HG03045 (cell line): ENCODE results near the gene SHB.
"Not testable (repeated sequence)": the region's sequence is repeated elsewhere in the genome, so short reads cannot be mapped to it uniquely, and the experiment has no call there.

Experiments used
- ATAC-seq: cut with Tn5 transposase; IDR thresholded peaks from one replicate; pipeline ENCODE4 v1.9.1; 2021; ENCODE audit warnings: mild to moderate bottlenecking, moderate library complexity; ENCODE audit not compliant: unreplicated experiment

SHB gene

GRCh38 chr9:37909836-37910235, 159.2 kb downstream of the SHB start:
- not testable (repeated sequence) for ATAC-seq

DNA sequence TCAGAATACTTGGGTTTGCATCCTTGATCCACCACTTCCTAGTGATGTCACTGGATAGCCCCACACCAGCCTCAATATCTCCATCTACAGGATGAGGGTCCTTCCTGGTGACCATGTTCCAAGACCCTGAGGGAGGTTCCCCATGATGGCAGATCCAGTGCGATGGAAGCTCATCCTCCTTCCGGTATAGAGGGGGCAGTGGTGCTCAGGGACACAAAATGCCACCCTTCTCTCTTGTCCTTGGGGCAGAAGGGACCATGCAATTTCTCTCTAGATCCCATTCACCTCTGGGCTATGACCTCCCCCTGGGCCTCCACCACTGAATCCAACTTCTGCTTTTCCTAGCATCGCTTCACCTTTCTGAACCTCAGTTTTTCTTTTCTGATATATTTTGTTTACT, 159.7 kb downstream of the SHB start:
- no peak for ATAC-seq

GRCh38 chr9:37908698-37909186, 160.3 kb downstream of the SHB start:
- ATAC-seq = no peak

DNA sequence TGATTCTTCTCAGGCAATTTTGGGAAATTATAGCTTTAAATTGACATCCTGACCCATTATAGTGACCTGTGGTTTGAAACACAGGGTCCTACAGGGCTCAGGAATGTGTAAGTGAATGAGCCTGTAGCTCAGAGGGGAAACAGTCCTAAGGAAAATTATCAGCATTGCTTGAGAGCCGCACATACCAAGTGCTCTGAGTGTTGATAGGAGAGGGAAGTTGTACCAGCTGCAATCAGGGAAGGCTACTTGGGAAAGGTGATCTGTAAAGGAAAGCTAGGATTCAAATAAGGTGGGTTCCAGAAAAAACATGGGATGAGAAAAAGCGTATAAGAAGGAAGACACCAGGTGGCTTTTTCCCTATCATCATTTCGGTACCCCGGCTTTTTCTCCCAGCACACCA, 160.7 kb downstream of the SHB start:
- no peak for ATAC-seq

- ATAC-seq = no peak
Measured at GRCh38 chr9:37906312-37907239, 162.5 kb downstream of the SHB start.

- ATAC-seq = no peak
Measured at GRCh38 chr9:37905776-37906175, 163.3 kb downstream of the SHB start.

GRCh38 chr9:37905131-37905505, 163.9 kb downstream of the SHB start:
- ATAC-seq = no peak

GRCh38 chr9:37904445-37905130, 164.4 kb downstream of the SHB start:
- no peak for ATAC-seq

DNA sequence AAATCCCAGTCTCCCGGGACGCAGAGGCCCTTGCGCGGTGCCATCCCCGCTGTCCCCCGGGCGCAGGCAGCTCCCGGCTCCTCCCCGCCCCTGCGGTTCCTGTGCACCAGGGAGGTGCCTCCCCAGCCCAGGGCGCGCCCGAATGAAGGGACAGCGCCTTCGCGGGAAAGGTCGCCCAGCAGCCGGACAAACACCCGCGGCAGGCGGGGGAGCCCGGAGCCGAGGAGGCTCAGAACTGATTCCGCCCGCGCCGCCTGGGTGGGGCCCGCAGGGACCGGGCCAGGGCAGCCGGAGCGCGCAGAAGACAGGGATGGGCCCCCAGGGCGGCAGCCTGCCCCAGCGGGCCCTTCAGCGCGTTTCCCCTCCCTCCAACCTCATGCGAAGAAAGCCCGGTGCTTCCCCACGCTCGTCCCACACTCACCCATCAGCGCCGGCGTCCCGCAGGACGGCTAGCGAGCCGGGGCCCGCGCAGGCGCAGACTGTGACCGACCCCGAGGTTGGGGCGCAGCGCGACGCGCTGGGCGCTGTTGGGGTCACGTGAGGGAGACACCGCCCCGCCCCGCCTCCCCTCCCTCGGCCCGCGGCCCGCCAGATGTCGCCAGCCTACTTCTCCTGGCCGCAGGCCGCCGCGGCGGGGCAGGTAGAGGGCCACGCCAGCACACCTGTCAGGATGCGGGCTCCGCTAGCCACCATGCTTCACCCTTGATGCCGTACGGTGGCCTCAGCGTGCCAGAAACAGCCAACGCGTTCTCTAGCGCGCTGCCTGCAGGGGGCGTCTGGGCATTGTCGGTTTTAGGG, 165.2 kb downstream of the SHB start, which contains the start of gene SLC25A51:
Gene SLC25A51 (minus strand): TSS at position 481 of the 798 bp plus-strand sequence. CDS start 15,577 bp downstream, outside the sequence.
- peak; percentile 89 for ATAC-seq

GRCh38 chr9:37902796-37903646, 166.0 kb downstream of the SHB start:
- ATAC-seq = peak; percentile 3

GRCh38 chr9:37902131-37902530, 166.9 kb downstream of the SHB start:
- ATAC-seq = no peak

DNA sequence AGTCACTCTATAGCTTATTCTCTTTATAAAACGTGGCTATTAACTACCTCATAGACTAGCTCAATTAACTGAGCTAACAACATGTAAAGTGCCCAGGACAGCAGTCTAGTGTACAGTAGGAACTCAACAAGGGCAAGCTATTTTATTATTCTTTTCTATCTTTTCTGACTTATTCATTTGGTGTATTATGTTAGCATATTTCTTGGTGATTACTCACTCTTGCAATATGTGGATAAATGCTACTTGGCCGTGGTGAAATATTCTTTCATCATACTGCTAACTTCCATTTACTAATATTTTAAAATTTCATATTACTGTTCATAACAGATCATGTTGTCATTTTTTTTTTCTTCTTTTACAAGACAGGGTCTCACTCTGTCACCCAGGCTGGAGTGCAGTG, 170.0 kb downstream of the SHB start:
- no peak for ATAC-seq

GRCh38 chr9:37897665-37898064, 171.4 kb downstream of the SHB start:
- ATAC-seq = no peak

- ATAC-seq = no peak
Measured at GRCh38 chr9:37892063-37892462, 177.0 kb downstream of the SHB start.

- not testable (repeated sequence) for ATAC-seq
Measured at GRCh38 chr9:37891042-37891441, 178.0 kb downstream of the SHB start.

DNA sequence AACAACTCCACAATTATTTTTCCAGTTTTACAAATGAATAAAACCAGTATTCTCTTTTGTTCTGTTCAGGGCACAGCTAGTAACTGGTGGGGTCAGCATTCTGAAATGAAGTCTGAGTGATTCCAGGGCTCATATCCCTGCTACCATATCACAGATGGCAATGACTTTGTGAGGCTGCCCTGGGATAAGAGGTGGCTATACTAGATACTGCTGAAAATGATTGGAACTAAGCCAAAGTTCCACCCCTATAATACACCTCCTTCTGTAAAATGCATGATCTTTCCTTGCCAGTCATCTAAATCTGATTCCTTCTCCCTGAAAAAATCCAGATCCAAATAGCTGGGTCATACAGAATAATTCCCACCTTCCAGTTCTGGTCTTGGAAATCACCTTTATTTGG, 179.5 kb downstream of the SHB start:
- ATAC-seq = no peak

DNA sequence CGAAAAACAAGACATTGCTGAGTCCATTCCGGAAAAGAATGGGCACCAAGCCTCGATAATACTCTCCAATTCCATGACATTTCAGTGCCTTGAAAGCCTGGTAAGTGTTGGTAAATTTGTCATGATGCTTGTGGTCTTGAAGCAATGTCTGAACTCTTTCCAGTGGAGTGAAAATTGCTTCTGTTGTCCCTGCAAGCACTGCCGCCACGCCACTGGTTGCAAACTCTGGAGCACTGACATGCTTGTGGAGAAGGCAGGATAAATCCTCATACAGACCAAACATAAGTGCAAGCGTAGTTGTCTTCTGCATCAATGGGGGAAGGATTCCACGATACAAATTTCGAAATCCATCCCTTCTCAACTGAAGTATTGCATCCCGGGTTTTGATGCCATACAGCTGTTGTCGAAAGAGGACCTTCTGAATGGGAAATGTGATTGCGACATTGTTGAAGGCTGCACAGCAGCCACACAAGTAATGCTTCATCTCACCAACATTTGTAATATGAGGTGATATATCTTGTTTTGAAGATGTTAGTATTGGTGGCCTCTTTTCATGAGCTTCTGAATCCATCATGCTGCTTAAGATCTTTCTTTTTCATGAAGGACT, 180.9 kb downstream of the SHB start:
- ATAC-seq = not testable (repeated sequence)

GRCh38 chr9:37880916-37881479, 188.0 kb downstream of the SHB start:
- no peak for ATAC-seq

DNA sequence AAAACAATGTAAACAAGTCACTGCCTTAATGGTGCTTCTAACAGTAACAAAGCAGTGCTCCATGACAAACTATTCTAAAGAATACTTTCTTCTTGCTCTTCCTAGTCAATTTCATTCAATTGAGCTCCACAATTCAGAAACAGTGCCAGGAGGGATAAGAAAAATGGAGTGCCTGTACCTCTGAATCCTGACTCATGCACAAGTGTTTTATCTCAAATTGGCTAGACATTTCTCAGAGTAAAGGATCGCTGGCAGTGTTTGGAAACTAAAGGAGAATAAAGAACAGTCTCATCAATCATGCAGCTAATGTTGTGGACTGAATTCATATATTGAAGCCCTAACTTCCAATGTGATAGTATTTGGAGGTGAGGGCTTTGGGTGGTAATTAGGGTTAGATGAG, 192.7 kb downstream of the SHB start:
- ATAC-seq = no peak
